HG02610 (cell line): ENCODE data around the gene FBXO44.

Experiments
- ATAC-seq: cut with Tn5 transposase; IDR thresholded peaks from one replicate; pipeline ENCODE4 v1.9.1; 2021; ENCODE audit warnings: mild to moderate bottlenecking, moderate library complexity; ENCODE audit not compliant: unreplicated experiment

FBXO44 gene

GRCh38 chr1:11705596-11705995 lies 50.9 kb downstream of the FBXO44 start:
- ATAC-seq, result no peak

- ATAC-seq, result no peak
Measured at GRCh38 chr1:11706292-11706691, 51.6 kb downstream of the FBXO44 start.

GRCh38 chr1:11707621-11708276 lies 53.1 kb downstream of the FBXO44 start:
- no peak for ATAC-seq

GRCh38 chr1:11708554-11709350 lies 54.1 kb downstream of the FBXO44 start:
- ATAC-seq, result no peak

GRCh38 chr1:11711490-11711889 lies 56.8 kb downstream of the FBXO44 start:
- ATAC-seq, result no peak

- no peak for ATAC-seq
Measured at GRCh38 chr1:11712285-11712684, 57.6 kb downstream of the FBXO44 start.
